GM23248 (cell line): Measurements from ENCODE around the gene CAMTA1. TPM values are rescaled to one million over a fixed set of nuclear protein-coding genes. Genes with fewer than 3 reads are reported as not detected.

Source experiments
- DNase-seq: peaks from one replicate; pipeline ENCODE4 v3.0.0-alpha.2; 2015
- H2AFZ ChIP-seq: fragments of 200-600 bp; sonication (generic); 2 replicates; pipeline ENCODE4 v1.6.1; 2016; ENCODE audit warnings: antibody characterized with exemption
- H3F3A ChIP-seq: fragments of 200-600 bp; sonication (generic); 2 replicates; pipeline ENCODE4 v1.6.1; 2016; ENCODE audit warnings: mild to moderate bottlenecking, antibody characterized with exemption, mixed run types; ENCODE audit not compliant: insufficient read depth
- H3K27ac ChIP-seq: fragments of 200-600 bp; sonication (generic); 2 replicates; pipeline ENCODE4 v1.5.1; 2016; ENCODE audit warnings: mild to moderate bottlenecking
- H3K27me3 ChIP-seq: fragments of 200-600 bp; sonication (generic); replicated peaks from 2 replicates; pipeline ENCODE4 v1.6.1; 2016; ENCODE audit warnings: mild to moderate bottlenecking; ENCODE audit not compliant: insufficient read depth
- H3K36me3 ChIP-seq: fragments of 200-600 bp; sonication (generic); 2 replicates; pipeline ENCODE4 v1.6.1; 2016; ENCODE audit warnings: low read depth, mild to moderate bottlenecking
- H3K4me1 ChIP-seq: fragments of 200-600 bp; sonication (generic); 2 replicates; pipeline ENCODE4 v1.6.1; 2016; ENCODE audit warnings: mild to moderate bottlenecking; ENCODE audit not compliant: insufficient read depth
- H3K4me2 ChIP-seq: fragments of 200-600 bp; sonication (generic); one replicate; pipeline ENCODE4 v1.6.1; 2016; ENCODE audit warnings: mild to moderate bottlenecking; ENCODE audit not compliant: unreplicated experiment
- H3K4me3 ChIP-seq: fragments of 200-600 bp; sonication (generic); 2 replicates; pipeline ENCODE4 v1.5.1; 2016; ENCODE audit warnings: mild to moderate bottlenecking
- H3K79me2 ChIP-seq: fragments of 200-600 bp; sonication (generic); 2 replicates; pipeline ENCODE4 v1.6.1; 2016; ENCODE audit warnings: mild to moderate bottlenecking; ENCODE audit not compliant: insufficient read depth
- H3K9ac ChIP-seq: fragments of 200-600 bp; sonication (generic); 2 replicates; pipeline ENCODE4 v1.6.1; 2016; ENCODE audit warnings: mild to moderate bottlenecking
- H3K9me2 ChIP-seq: fragments of 200-600 bp; sonication (generic); 2 replicates; pipeline ENCODE4 v1.6.1; 2016; ENCODE audit warnings: mixed run types, mild to moderate bottlenecking, moderate library complexity; ENCODE audit not compliant: insufficient read depth
- H3K9me3 ChIP-seq: fragments of 200-600 bp; sonication (generic); one replicate; pipeline ENCODE4 v1.6.1; 2017; ENCODE audit warnings: low read depth
- H4K20me1 ChIP-seq: fragments of 200-600 bp; sonication (generic); 2 replicates; pipeline ENCODE4 v1.6.0; 2016; ENCODE audit not compliant: insufficient read depth
- EZH2 ChIP-seq: fragments of 200-600 bp; sonication (generic); IDR thresholded peaks from 2 replicates; pipeline ENCODE4 v1.6.1; 2018; ENCODE audit warnings: antibody characterized with exemption, mild to moderate bottlenecking; ENCODE audit not compliant: insufficient read depth, poor library complexity, severe bottlenecking
- EZH2phosphoT487 ChIP-seq: fragments of 200-600 bp; sonication (generic); IDR thresholded peaks from 2 replicates; pipeline ENCODE4 v1.6.1; 2018; ENCODE audit warnings: antibody characterized with exemption, moderate library complexity, mild to moderate bottlenecking, low read depth; ENCODE audit not compliant: insufficient read depth
- WGBS, 2 experiments: methylation state at CpG; one replicate each; pipeline ENCODE4 v1.1.6; 2015 to 2017; ENCODE audit warnings: low lambda C conversion rate in 2 of 2, low coverage in 1 of 2; ENCODE audit errors: missing lambda C conversion rate in 2 of 2; 5-methylcytosine and 5-hydroxymethylcytosine counted together
- in situ Hi-C: fragments of 300-500 bp; cut with MboI; formaldehyde crosslinking; loops from 2 replicates; pipeline ENCODE4 v1.15.0; 2020
- polyA plus RNA-seq: library from polyadenylated mRNA; unstranded; fragments of >200 nt; fragmentation: Nextera tagmentation; extraction: Ambion mirVana; gene quantifications from 2 replicates; pipeline ENCODE4 v1.2.1, GENCODE V29; 2016
- total RNA-seq: library from RNA; depleted of rRNA; stranded (reverse); fragments of >200 nt; shearing (Covaris generic); gene quantifications from 2 replicates; pipeline ENCODE4 v1.2.3, GENCODE V29; 2014

Gene CAMTA1
- total and polyA plus RNA-seq, 2 experiments from 2014 or later: 50.1 to 165 TPM

GRCh38 chr1:7683521-7683920, 898.3 kb downstream of the CAMTA1 start:
- Histone ChIP-seq H3K9me2 (no peaks in the 10 kb centered on the region), H3K4me3 (no peak overlapping the region), H3K27me3 (peaks cover 20% of the 10 kb centered on the region), H3K9me3 (no peaks in the 10 kb centered on the region), H3K27ac (no peak overlapping the region), H3K4me1 (no peaks in the 10 kb centered on the region), H3K36me3 (no peaks in the 10 kb centered on the region), H2AFZ (no peak overlapping the region), H3K79me2 (no peaks in the 10 kb centered on the region), H4K20me1 (no peaks in the 10 kb centered on the region), H3K4me2 (no peak overlapping the region), H3F3A (no peaks in the 10 kb centered on the region), H3K9ac (no peak overlapping the region)
- WGBS, 2 experiments: 84% methylated on average over 15 of the region's 15 CpGs
- no peak for DNase-seq
- TF ChIP-seq EZH2phosphoT487 (no peak), EZH2 (no peak)
- in situ Hi-C loops: no loop called here

GRCh38 chr1:7684132-7684531, 898.9 kb downstream of the CAMTA1 start:
- Histone ChIP-seq H4K20me1 (no peaks in the 10 kb centered on the region), H2AFZ (no peak overlapping the region), H3K4me3 (no peak overlapping the region), H3K4me2 (no peak overlapping the region), H3K36me3 (no peaks in the 10 kb centered on the region), H3K9me2 (no peaks in the 10 kb centered on the region), H3K9me3 (no peaks in the 10 kb centered on the region), H3K79me2 (no peaks in the 10 kb centered on the region), H3K27me3 (peaks cover 20% of the 10 kb centered on the region), H3F3A (no peaks in the 10 kb centered on the region), H3K4me1 (no peaks in the 10 kb centered on the region), H3K9ac (no peak overlapping the region), H3K27ac (no peak overlapping the region)
- no peak for DNase-seq
- in situ Hi-C loops: no loop called here
- WGBS, 2 experiments: 62 to 67% methylated on average over 8 of the region's 8 CpGs
- TF ChIP-seq EZH2phosphoT487: no peak
- no peak for TF ChIP-seq EZH2

- WGBS, 2 experiments: 77 to 81% methylated on average over 29 of the region's 29 CpGs
- no peak overlapping the region for H3K4me3 ChIP-seq
- no peak overlapping the region for H3K9ac ChIP-seq
- H3K79me2 ChIP-seq: no peaks in the 10 kb centered on the region
- H3K4me1 ChIP-seq: no peaks in the 10 kb centered on the region
- H2AFZ ChIP-seq: no peak overlapping the region
- H3F3A ChIP-seq: no peaks in the 10 kb centered on the region
- peaks cover 20% of the 10 kb centered on the region for H3K27me3 ChIP-seq
- H3K9me2 ChIP-seq: no peaks in the 10 kb centered on the region
- no peaks in the 10 kb centered on the region for H3K36me3 ChIP-seq
- no peaks in the 10 kb centered on the region for H3K9me3 ChIP-seq
- TF ChIP-seq EZH2 (no peak), EZH2phosphoT487 (no peak)
- no peak overlapping the region for H3K4me2 ChIP-seq
- no peaks in the 10 kb centered on the region for H4K20me1 ChIP-seq
- DNase-seq: no peak
- in situ Hi-C loops: no loop called here
- H3K27ac ChIP-seq: no peak overlapping the region
Observed at GRCh38 chr1:7684861-7685635, 899.8 kb downstream of the CAMTA1 start.

- Histone ChIP-seq H3F3A (no peaks in the 10 kb centered on the region), H3K9ac (no peak overlapping the region), H3K9me2 (no peaks in the 10 kb centered on the region), H4K20me1 (no peaks in the 10 kb centered on the region), H3K27me3 (peaks cover 13% of the 10 kb centered on the region), H3K79me2 (no peaks in the 10 kb centered on the region), H2AFZ (no peak overlapping the region), H3K4me1 (no peaks in the 10 kb centered on the region), H3K4me2 (no peak overlapping the region), H3K4me3 (no peak overlapping the region), H3K36me3 (no peaks in the 10 kb centered on the region), H3K27ac (no peak overlapping the region), H3K9me3 (no peaks in the 10 kb centered on the region)
- 59 to 76% methylated on average over 8 to 16 of the region's 16 CpGs for WGBS, 2 experiments
- DNase-seq: no peak
- TF ChIP-seq EZH2 (no peak), EZH2phosphoT487 (no peak)
- in situ Hi-C loops: no loop called here
Observed at GRCh38 chr1:7686301-7686850, 901.1 kb downstream of the CAMTA1 start.
